Transverse colon (tissue), 4 donors: ENCODE results near the gene C11orf97. TPM values are rescaled to one million over a fixed set of nuclear protein-coding genes. Genes with fewer than 3 reads are reported as not detected.

ENCODE experiments used
- DNase-seq: peaks from one replicate; pipeline ENCODE4 v3.0.0-alpha.2; 2019
- H3K27ac ChIP-seq, 4 donors: fragments of 200-600 bp; sonication (generic); 2 replicates each; pipeline ENCODE4 v1.5.1; 2016 to 2018; ENCODE audit warnings: inconsistent platforms in 4 of 4
- H3K27me3 ChIP-seq: fragments of 200-600 bp; sonication (generic); 2 replicates; pipeline ENCODE4 v1.5.1; 2017; ENCODE audit warnings: inconsistent platforms
- H3K36me3 ChIP-seq, 4 donors: fragments of 200-600 bp; sonication (generic); 2 replicates each; pipeline ENCODE4 v1.5.1; 2017 to 2019; ENCODE audit warnings: inconsistent platforms in 4 of 4
- H3K4me1 ChIP-seq, 4 donors: fragments of 200-600 bp; sonication (generic); 2 replicates each; pipeline ENCODE4 v1.5.1; 2017 to 2020; ENCODE audit warnings: inconsistent platforms in 4 of 4
- H3K4me3 ChIP-seq, 4 donors: fragments of 200-600 bp; sonication (generic); 1 replicate in 1 of 4; 2 replicates in 3 of 4; pipeline versions ENCODE4 v1.5.1 to v1.6.1; 2017 to 2019; ENCODE audit warnings: inconsistent platforms in 4 of 4
- H3K9me3 ChIP-seq, 2 donors: fragments of 200-600 bp; sonication (generic); 2 replicates each; pipeline ENCODE4 v1.5.1; 2017 to 2019; ENCODE audit warnings: inconsistent platforms in 2 of 2
- EP300 ChIP-seq: sonication (generic); formaldehyde crosslinking; IDR thresholded peaks from one replicate; pipeline ENCODE4 v1.6.1; 2017; ENCODE audit warnings: antibody characterized with exemption, low read depth
- POLR2A ChIP-seq: fragments of 450-650 bp; IDR thresholded peaks from one replicate; pipeline ENCODE4 v1.6.1; 2016; ENCODE audit warnings: antibody characterized with exemption, mild to moderate bottlenecking, moderate library complexity
- POLR2AphosphoS5 ChIP-seq, 3 donors: sonication (generic); formaldehyde crosslinking; IDR thresholded peaks; one replicate each; pipeline ENCODE4 v1.6.1; 2016; ENCODE audit warnings: antibody characterized with exemption in 3 of 3
- WGBS, 2 donors: methylation state at CpG; one replicate each; pipeline ENCODE4 v1.1.5; 2018; ENCODE audit warnings: low coverage in 1 of 2; 5-methylcytosine and 5-hydroxymethylcytosine counted together
- in situ Hi-C, 4 donors: fragments of 200-750 bp; cut with MboI; loops; one replicate each; pipeline versions ENCODE4 v1.15.0 to v1.15.1; 2017; ENCODE audit warnings: low sequenced_read_pairs in 3 of 4, low pct_ligation_motif_present in 1 of 4, low pct_unique_long_range_greater_than_20kb in 1 of 4
- intact Hi-C: fragments of 100-400 bp; cut with DNase I; formaldehyde crosslinking; loops from one replicate; pipeline ENCODE4 v1.15.1; 2023; ENCODE audit warnings: low total_unique reads
- total RNA-seq, 4 donors: library from RNA; depleted of rRNA; stranded (reverse); fragments of >200 nt; gene quantifications; one replicate each; pipeline ENCODE4 v1.1.0, GENCODE V29; 2016
- TF ChIP-seq, protein P1 (sequence below), 5 experiments: fragments of 200-600 bp in 3 of 5; fragments of 450-650 bp in 2 of 5; sonication (generic) in 3 of 5; IDR thresholded peaks; 1 replicate in 2 of 5; 2 replicates in 3 of 5; pipeline ENCODE4 v1.5.1; 2016 to 2017; ENCODE audit warnings: antibody characterized with exemption in 5 of 5, inconsistent platforms in 3 of 5, mild to moderate bottlenecking in 2 of 5, moderate library complexity in 1 of 5

C11orf97 gene
- total RNA-seq, 4 donors from 2014 or later = not detected

DNA sequence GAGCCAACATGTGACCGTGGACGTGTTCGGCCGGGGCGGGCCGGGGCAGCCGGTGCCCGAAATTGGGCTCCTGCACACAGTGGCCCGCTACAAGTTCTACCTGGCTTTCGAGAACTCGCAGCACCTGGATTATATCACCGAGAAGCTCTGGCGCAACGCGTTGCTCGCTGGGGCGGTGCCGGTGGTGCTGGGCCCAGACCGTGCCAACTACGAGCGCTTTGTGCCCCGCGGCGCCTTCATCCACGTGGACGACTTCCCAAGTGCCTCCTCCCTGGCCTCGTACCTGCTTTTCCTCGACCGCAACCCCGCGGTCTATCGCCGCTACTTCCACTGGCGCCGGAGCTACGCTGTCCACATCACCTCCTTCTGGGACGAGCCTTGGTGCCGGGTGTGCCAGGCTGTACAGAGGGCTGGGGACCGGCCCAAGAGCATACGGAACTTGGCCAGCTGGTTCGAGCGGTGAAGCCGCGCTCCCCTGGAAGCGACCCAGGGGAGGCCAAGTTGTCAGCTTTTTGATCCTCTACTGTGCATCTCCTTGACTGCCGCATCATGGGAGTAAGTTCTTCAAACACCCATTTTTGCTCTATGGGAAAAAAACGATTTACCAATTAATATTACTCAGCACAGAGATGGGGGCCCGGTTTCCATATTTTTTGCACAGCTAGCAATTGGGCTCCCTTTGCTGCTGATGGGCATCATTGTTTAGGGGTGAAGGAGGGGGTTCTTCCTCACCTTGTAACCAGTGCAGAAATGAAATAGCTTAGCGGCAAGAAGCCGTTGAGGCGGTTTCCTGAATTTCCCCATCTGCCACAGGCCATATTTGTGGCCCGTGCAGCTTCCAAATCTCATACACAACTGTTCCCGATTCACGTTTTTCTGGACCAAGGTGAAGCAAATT is 33.3 kb downstream of the C11orf97 start:
- intact Hi-C loops = no loop called here
- H3K27me3 ChIP-seq = no peaks in the 10 kb centered on the region
- TF ChIP-seq POLR2AphosphoS5 (IDR thresholded peaks at IDR 0.05) (peak in 2 of 3 donors; percentile 20 to 44), EP300 (no peak), POLR2A (peak; percentile 45)
- H3K4me1 ChIP-seq = peaks cover 8 to 87% (median 56%) of the 10 kb centered on the region in 4 donors
- 39 to 44% methylated on average over 6 to 48 of the region's 54 CpGs for WGBS, 2 donors
- H3K4me3 ChIP-seq = peak overlapping the region; percentile 61 to 87 (median 76)
- in situ Hi-C loops = no loop called here
- DNase-seq = peak; percentile 51
- H3K36me3 ChIP-seq = no peaks in the 10 kb centered on the region
- H3K9me3 ChIP-seq = no peaks in the 10 kb centered on the region
- peak overlapping the region; percentile 96 to 97 (median 97) for H3K27ac ChIP-seq

DNA sequence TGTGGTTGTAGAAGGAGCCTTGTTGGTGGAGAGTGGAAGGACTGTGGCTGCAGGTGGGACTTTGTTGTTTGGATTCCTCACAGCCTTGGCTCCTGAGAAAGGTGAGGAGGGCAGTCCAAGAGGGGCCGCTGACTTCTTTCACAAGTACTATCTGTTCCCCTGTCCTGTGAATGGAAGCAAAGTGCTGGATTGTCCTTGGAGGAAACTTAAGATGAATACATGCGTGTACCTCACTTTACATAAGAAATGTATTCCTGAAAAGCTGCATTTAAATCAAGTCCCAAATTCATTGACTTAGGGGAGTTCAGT is 33.9 kb downstream of the C11orf97 start:
- peak overlapping the region in 3 of 4 donors; percentile 75 to 87 (median 78) for H3K4me3 ChIP-seq
- H3K36me3 ChIP-seq = no peaks in the 10 kb centered on the region
- no peaks in the 10 kb centered on the region for H3K27me3 ChIP-seq
- peak overlapping the region; percentile 96 to 97 (median 97) for H3K27ac ChIP-seq
- 42 to 52% methylated on average over 2 of the region's 2 CpGs for WGBS, 2 donors
- no peak for DNase-seq
- intact Hi-C loops (no loop called here), in situ Hi-C loops (no loop called here)
- TF ChIP-seq POLR2AphosphoS5 (IDR thresholded peaks at IDR 0.05) (no peak), EP300 (no peak), POLR2A (no peak)
- TF ChIP-seq, protein P1, sequence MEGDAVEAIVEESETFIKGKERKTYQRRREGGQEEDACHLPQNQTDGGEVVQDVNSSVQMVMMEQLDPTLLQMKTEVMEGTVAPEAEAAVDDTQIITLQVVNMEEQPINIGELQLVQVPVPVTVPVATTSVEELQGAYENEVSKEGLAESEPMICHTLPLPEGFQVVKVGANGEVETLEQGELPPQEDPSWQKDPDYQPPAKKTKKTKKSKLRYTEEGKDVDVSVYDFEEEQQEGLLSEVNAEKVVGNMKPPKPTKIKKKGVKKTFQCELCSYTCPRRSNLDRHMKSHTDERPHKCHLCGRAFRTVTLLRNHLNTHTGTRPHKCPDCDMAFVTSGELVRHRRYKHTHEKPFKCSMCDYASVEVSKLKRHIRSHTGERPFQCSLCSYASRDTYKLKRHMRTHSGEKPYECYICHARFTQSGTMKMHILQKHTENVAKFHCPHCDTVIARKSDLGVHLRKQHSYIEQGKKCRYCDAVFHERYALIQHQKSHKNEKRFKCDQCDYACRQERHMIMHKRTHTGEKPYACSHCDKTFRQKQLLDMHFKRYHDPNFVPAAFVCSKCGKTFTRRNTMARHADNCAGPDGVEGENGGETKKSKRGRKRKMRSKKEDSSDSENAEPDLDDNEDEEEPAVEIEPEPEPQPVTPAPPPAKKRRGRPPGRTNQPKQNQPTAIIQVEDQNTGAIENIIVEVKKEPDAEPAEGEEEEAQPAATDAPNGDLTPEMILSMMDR (IDR thresholded peaks at IDR 0.05) = no peak
- H3K4me1 ChIP-seq = peaks cover 8 to 87% (median 57%) of the 10 kb centered on the region in 4 donors
- H3K9me3 ChIP-seq = no peaks in the 10 kb centered on the region

DNA sequence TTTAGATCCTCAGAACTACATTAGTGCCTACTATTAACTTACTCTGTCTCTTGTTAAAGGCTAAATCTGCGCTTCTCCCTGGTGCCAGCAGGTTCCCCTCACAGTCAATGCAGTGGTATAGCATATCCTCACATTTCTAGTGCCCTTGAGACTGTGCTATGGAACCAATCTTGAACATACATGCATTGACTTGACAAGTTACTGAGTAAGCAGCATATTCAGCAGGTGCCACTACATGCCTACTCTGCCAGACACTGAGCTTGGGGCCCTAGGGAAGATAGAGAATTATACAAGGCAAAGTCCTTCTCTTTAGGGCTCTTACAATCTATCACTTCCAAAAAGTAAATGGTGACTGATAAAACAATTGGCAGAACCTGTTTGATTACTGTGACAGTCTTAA is 34.6 kb downstream of the C11orf97 start:
- H3K36me3 ChIP-seq = no peaks in the 10 kb centered on the region

DNA sequence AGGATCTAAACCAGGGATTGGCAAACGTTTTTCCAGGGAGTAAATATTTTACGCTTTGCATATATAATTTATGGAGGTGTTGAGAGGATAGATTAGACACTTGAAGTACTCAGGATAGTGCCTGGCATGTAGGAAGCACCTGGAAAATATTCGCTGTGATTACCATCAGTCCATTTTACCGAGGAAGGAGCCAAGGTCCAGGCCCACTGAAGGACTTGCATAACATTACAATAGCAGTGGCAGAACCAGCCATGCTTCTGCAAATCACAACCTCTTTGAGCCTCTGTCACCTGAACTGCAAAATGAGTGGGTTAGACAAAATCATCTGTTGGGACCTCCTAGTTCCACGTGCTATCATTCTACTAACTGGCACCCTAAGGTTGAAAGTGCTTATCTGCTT is 36.9 kb downstream of the C11orf97 start:
- no peaks in the 10 kb centered on the region for H3K27me3 ChIP-seq
- 21 to 47% methylated on average over 4 to 5 of the region's 5 CpGs for WGBS, 2 donors
- TF ChIP-seq POLR2AphosphoS5 (IDR thresholded peaks at IDR 0.05) (no peak), POLR2A (no peak), EP300 (no peak)
- TF ChIP-seq, protein P1 (IDR thresholded peaks at IDR 0.05) = no peak
- no peaks in the 10 kb centered on the region for H3K36me3 ChIP-seq
- H3K4me3 ChIP-seq = no peak overlapping the region
- intact Hi-C loops (no loop called here), in situ Hi-C loops (no loop called here)
- peak overlapping the region in 1 of 4 donors; percentile 10 for H3K27ac ChIP-seq
- no peak for DNase-seq
- H3K9me3 ChIP-seq = no peaks in the 10 kb centered on the region
- H3K4me1 ChIP-seq = peaks cover 8 to 64% (median 42%) of the 10 kb centered on the region in 4 donors

More for the DNA sequence above, 34.6 kb downstream of the C11orf97 start:
- WGBS, 2 donors = 64% methylated on average over 1 of the region's 1 CpG; no CpG with 5 or more reads in 1 of the 2 donors
- Histone ChIP-seq H3K27ac (peak overlapping the region; percentile 2 to 97 (median 96)), H3K9me3 (no peaks in the 10 kb centered on the region), H3K4me1 (peaks cover 8 to 79% (median 54%) of the 10 kb centered on the region in 4 donors), H3K4me3 (peak overlapping the region in 3 of 4 donors; percentile 75 to 87 (median 78)), H3K27me3 (no peaks in the 10 kb centered on the region)
- in situ Hi-C loops = no loop called here
- DNase-seq = peak; percentile 73
- intact Hi-C loops = no loop called here
- TF ChIP-seq POLR2AphosphoS5 (IDR thresholded peaks at IDR 0.05) = peak; percentile 71 to 91 (median 82)
- TF ChIP-seq, protein P1 (IDR thresholded peaks at IDR 0.05) = no peak
- no peak for TF ChIP-seq EP300
- peak; percentile 70 for TF ChIP-seq POLR2A
